Measurements from ENCODE around the gene LTBP1.

Gene LTBP1

DNA sequence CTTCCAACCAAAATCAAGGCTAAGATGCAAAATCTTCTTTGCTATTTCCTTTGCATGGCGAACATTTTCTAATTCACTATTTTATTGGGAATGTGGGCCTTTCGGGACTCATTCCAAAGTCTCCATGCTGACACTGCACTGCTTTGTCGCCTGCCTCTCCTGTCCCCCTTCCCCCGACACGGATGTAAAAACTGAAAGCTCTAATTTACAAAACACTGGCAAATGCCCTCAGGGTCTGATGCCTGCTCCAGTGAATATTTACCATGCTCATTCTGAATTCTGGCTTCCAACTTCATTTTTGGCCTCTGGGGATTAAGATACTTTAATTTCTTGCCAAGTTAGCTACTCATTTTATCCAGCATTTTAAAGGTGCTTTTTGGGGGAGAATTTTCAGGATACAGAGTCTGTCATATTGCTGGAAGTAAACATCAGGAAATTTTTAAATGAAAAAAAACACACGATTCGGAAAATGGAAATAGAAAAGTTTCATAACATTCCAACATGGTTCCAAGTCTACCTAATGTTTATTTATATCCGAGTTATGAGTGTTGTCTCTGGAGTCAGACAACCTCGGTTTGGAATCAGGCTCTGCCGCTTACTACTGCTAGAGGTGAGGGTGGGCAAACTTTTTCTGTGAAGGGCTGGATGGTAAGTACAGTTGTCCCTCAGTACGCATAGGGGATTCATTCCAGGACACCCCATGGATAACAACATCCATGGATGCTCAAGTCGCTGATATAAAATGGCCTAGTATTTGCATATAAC is 14.6 kb upstream of the LTBP1 start:
- no peak for DNase-seq

DNA sequence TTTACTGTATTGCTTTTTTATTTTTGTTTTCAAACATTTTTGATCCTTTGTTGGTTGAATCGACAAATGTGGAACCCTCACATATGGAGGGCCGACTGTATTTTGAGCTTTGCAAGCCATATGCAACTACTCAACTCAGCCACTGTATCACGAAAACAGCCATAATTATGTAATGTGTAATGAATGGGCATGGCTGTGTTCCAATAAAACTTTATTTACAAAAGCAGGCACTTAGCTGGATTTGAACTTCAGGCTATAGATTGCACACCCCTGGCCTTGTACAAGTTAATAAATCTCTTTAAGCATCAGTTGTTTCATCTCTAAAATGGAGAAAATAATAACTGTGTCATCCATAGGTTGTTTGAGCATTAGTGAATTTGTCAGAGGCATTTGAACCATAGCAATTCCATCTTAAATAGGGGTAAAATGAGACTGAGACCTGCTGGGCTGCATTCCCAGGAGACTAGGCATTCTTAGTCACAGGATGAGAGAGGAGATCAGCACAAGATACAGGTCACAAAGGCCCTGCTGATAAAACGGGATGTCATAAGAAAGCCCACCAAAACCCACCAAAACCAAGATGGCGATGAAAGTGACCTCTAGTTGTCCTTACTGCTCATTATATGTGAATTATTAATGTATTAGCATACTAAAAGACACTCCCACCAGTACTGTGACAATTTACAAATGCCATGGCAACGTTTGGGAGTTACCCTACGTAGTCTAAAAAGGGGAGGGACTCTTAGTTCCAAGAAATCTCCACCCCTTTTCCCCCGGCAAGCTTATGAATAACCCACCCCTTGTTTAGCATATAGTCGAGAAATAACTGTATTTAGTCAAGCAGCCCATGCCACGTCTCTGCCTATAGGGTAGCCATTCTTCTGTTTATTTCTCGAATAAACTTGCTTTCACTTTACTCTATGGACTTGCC is 13.7 kb upstream of the LTBP1 start:
- DNase-seq, result no peak

DNA sequence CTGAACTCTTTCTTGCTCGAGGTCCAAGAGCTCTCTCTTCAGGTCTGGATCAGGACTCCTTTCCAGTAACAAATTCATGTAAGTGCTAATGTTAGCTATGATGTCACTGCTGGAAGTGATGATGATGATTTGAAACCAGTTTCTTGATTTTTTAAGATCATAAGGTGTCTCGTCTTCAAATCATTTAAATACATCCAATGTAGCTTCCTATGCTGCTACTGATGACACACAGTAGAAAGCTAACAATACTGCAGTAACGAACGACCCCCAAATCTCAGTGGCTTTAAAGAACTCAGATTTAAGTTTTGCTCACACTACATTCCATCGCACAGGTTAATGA is 13.0 kb upstream of the LTBP1 start:
- DNase-seq, result no peak

DNA sequence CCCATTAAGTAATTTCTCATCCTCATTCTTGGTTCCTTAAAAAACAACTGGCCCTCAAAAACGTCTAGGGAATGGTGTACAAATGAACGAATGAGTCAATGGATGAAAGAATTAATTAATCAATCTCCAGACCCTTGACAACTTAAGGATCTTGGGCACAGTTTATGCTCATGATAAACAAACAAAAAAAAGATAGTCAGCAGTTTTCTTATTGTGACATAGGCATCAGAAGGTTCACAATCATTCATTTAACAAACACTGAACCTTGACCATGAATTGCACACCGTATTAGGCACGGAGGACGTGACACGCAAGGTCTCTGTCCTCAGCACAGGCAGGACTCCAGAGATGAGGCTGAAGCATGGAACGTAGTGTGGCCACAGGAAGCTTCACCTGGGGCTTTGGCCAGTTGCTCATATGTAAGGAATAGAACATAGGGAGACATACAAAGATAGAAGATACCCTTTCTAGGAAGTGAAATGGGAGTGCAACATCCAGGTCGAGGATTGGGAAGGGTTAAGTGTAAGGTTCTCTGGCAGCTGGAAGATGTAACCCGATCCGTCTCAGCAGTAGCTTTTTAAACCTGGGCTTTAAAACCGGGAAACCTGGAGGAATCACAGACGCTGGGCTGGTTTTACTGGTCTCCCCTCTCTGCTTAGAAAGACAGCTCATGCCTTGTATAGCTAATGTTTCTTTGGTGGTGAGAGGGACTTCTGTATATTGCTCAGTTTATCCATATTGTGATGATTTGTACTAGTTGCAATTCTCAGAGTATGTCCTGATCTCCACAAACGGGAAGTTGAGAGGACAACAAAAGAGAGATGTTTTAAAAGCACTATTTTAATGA is 8.9 kb upstream of the LTBP1 start:
- no peak for DNase-seq

DNA sequence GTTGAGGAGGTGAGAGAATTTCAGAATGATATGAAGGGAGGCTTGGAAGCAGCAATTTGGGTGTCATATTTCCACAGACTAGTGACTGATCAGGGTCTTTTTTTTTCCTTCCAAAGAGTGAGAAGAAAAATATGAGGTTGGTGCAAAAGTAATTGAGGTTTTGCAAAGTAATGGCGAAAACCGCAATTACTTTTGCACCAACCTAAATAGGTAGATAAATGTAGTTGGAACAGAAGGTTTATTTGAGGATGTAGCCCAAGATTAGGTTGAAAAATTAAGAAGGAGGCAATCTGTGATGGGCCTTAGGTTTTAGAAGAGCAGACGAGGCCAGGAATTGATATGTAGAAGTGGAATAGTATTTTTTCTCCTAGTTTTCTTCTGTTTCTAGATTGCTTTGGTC is 7.8 kb upstream of the LTBP1 start:
- no peak for DNase-seq

DNA sequence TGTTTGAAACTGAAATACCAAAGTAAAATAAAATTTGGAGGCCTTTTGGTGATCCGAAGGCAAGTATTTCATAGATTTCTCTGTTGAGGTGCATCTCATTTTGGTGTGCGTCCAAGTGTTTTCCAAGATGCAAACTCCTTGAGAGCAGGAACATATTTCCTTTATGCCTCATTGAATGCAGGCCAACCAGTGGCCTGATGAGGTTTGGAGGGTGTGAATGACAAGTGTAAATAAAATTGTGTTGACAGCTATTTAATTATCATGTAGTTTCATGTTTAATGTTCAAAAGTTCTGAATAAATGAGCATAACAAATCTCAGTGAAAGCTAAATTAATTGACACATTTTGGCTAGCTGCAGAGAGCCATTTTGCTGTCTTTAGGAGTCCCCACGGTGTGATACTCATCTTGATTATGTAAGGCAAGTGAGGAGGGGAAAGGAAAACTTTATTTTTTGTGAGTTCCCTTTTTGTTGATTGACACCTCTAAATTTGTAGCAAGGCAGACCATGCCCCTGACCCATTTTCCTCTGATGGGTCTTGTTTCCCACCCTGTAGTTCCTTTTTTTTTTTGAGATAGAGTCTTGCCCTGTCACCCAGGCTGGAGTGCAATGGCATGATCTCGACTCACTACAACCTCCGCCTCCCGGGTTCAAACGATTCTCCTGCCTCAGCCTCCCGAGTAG is 6.3 kb upstream of the LTBP1 start:
- DNase-seq, result no peak

DNA sequence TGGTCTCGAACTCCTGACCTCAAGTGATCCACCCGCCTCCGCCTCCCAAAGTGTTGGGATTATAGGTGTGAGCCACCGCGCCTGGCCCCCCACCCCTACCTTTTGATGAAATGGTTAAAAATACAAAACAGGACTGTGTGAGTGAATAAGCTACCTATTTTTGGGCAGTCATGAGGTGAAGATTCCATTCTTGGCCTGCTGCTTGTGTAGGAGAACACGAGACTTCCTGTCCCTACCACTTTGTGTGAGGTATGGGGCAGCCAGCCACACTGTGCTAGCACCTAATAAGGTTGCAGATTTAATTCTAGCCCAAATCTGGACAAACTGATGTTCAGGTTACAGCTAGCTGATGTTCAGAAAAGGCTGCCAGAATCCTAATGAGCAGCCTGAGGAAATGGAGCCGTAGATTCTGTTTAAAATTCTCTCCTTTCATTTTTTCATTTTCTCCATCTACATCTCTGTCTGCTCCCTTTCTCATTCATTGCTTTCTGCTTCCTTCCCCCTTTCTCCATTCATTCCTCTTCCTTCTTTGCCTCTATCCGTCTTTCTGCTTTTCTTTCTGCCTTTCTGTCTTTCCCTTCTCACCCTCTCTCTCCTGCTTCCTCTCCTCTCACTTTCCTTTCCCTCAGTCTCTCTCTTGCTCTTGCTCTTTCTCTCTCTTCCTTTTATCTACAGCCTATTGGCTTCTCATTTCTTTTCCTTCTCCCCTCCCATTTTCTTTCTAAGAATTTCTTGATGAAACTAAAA is 4.6 kb upstream of the LTBP1 start:
- DNase-seq, result no peak

DNA sequence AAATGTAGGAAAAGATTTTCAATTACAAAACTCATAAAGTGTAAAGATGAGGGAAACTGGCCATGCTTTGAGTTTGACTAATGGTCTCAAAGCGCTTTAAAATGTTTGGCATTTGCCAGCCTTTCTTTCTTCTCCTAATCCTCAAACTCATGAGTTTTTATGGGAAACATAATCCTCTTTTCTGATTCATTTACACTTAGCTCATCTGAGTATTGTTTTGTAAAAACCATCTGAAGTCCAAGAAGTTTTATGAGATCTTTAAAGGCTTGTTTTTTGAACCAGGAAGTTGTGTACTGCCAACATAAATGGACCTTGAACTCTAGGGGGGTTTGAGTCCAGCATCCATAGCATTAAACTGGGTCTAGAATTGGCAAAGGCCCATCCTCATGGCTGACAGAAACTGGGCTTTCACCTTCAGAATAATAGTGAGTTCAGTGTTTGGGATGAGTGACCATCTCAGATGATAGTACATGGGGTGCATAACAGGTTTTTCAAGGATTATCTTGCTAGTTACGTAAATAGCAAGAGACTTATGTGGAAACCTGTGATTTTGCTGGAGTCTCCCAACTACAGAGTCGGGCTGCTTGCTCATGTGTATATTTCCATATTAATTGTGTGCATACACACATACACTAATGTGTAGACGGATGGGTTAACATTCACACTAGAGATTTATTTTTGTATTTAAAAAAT is 3.8 kb upstream of the LTBP1 start:
- no peak for DNase-seq

DNA sequence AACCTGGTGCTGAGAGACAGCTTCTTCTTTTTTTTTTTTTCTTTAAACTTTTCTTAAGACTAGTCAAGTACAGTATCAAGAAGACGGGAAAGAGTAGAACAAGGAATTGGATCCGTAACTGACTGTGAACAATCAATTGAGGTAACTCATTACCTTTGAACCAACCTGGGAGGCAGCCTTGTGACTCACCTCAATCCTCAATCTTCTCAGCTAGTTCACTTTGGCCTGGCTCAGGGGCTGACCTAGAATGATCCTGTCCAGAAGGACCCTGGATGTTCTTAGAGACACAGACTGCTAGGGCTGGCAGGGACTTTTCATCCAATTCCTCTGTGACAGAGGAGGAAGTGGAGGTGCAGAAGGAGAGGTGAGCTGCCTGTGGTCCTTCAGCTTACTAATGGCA is 1.5 kb upstream of the LTBP1 start:
- no peak for DNase-seq

DNA sequence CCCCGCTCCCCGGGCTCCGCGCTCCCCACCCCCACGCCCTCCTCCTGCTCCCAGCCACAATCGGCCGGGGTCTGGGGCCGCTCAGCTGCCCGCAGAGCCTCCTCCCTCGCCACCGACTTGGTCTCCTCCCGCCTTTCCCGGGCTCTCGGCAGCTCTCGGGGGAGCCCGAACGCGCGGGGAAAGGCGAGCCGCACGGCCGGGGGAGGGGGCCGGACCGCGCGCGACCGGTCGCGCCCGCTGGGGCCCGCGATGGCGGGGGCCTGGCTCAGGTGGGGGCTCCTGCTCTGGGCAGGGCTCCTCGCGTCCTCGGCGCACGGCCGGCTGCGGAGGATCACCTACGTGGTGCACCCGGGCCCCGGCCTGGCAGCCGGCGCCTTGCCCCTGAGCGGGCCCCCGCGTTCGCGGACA is 327 bp downstream of the LTBP1 start:
- DNase-seq, result no peak

DNA sequence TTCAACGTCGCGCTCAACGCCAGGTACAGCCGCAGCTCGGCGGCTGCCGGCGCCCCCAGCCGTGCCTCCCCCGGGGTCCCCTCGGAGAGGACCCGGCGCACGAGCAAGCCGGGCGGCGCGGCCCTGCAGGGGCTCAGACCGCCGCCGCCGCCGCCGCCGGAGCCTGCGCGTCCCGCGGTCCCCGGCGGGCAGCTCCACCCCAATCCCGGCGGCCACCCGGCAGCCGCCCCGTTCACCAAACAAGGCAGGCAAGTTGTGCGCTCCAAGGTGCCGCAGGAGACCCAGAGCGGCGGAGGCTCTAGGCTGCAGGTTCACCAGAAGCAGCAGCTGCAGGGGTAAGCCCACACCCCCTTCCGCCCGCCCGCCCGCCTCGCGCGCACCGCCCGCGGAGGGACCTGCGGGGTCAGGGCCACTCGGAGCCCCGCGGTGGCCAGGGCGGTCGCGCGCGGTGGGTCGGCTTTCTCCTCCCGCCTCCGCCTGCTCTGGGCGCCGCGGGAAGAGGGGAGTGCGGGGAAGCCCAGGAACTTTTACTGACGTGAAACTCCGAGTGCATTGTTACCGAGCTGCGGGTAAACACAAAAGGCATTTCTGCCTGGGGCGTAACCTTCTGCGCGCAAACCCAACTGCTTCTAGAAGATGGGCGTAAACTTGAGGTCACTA is 861 bp downstream of the LTBP1 start:
- peak; percentile 29 for DNase-seq

DNA sequence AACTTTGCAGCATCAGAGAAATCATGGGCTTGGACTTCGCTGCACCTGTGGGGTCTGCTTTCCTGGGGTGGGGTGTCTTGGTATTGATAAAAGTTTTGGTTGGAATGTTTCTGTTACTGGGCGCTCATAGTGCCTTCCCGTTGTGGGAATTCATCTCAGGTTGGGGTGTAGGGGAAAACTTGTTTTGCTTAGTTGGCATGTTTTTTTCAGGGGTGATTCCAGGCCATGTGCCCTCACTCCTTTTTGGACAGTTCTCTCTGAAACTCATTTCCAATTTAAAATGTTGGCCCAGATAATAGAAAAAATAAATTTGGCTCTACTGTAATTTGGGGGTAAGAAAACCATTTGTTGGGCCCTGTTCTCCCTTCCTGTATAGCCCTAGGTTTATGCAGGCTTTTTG is 1.5 kb downstream of the LTBP1 start:
- DNase-seq, result no peak

DNA sequence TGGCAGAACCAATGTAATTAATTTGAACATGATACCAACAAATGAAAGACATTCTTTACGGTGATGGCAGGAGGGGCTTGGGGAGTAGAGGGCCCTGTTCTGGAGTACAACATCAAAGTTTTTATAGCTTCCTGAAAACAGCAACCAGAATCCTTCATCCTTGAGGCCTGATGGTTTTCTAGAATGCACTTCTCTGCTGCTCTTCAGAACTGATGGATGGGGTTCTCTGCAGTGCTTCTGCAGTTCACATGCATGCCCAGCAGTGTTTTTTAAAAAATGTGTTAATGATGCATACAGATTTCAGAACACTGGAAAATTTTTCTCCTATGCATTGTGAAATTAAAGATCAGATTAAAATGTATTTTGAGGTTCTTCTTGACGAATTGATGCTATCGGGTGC is 2.5 kb downstream of the LTBP1 start:
- no peak for DNase-seq

DNA sequence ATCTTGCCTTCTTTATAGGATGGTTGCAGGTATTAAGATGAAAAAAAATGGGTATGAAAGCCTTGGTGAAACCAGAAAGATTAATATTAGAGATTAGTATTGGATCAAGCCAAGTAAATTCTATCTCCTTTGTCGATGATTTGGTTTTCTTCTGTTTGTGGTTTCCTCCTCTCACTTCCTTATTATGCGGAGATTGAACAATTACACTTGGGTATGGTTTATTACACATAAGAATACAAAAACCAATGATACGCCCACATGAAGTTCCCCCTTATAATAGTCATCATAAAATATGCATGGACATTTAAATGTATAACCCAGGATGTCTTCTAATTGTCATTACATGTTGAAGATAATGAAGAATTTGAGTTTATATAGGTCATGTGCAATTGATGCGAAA is 4.9 kb downstream of the LTBP1 start:
- no peak for DNase-seq

DNA sequence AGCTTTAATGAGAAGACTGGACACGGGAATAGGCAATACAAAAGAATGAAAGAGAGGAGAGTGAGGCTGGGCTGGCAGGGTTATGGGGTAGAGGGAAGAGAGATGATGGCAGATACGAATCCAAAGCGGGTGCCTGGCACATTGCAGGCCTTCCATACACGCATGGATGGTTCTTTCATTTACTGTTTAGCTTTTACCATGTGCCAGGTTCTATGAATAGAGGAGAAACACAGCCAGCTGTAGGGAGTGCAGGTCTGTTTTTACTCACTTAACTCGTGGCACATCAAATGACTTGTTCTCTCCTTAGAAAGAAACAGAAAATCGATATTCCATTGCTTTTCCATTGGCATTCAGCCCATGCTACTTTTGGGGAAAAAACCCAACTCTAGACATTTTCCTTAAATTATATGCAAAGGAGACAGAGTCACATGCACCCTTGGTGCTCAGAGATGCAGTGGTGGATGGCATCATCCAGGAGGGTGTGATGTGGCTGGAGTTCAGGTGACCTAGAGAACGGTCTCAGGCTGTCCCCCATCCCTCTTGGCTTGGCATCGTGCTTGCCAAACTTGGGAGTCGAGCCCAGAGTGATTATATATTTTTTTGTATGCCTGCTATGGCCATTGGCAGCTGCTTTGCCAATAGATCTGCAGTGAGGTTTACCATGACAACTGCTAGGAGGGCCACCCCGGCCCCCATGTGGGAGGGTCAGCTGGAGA is 6.2 kb downstream of the LTBP1 start:
- DNase-seq, result no peak

DNA sequence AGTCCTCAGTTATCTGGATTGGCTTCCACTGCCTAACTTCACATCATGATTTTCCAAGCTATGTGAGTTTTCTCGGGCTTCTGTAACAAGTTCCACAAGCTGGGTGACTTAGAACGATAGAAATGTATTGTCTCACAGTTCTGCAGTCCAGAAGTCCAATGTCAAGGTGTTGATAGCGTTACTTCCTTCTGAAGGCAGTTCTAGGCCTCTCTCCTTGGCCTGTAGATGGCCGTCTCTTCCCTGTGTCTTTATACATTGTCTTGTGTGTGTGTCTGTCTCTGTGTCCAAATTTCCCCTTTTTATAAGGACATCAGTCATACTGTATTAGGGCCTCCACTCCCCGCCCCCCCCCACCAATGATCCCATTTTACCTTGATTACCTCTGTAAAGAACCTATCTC is 7.5 kb downstream of the LTBP1 start:
- no peak for DNase-seq

DNA sequence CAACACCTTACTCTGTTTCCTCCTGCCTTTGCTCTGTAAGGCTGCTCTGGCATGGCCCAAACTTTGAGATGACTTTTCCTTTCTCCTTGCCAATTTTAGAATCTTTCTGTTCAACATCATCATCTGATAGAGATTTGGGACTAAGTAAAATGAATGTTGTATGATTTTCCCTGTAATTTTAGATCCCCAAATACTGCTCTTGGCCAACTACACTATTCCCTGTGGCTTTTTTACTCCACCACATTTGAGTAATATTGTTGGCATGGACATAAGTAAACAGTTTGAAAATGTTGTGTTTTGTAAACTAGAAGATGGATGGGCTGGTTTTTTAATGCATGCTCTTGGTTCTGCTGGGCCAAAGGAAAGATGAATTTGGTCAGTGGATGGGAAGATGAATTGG is 12.1 kb downstream of the LTBP1 start:
- no peak for DNase-seq

DNA sequence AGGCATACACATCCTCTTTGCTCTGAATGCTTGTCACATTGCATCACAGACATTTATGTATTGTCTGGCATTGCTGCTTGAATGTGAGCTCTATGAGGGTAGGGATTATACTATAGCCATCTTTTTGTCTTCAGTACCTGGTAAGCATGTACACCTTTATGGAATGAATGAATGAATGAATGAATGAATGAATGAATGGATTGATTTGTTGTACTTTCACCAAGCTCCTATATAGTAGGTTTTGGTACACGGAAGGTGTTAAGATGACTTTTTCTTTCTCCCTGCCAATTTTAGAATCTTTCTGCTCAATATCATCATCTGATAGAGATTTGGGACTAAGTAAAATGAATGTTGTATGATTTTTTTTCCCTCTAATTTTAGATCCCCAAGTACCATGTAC is 13.5 kb downstream of the LTBP1 start:
- no peak for DNase-seq

DNA sequence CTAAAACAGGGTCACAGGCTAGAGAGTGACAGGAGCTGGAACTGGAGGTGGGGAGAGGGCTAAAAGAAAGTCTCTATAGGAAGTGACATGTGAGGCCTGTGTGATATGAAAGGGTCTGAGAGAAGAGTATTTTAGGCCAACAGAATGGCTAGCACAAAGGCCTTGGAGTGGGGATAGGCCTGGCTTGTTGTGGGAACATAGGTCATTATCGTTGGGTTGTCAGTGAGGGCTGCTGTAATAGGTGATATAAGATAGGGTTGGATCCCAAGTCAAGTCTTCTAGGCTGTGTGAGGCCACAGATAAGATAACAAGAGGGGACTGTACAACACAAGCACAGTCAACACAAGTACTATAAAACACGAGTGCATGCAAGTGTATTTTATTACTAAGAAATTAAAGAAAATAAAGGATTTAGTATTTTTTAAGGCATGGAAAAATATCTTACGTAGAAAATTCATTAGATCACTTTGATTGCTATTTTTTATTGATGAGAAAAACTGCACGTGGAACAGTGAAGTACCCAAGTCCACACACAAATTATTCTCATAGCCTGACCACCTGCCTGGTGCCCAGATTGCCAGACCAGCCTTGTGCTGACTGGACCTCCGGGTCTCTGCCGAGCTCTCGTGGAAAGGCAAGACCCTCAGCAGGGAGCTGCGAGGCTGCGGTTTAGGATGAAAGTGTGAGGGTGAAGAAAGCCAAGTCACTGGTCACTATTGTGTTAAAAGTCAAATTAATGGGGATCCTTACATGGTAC is 14.1 kb downstream of the LTBP1 start:
- no peak for DNase-seq
